ENCODE measurements around the gene SSBP4. TPM values are rescaled to one million over a fixed set of nuclear protein-coding genes. Genes with fewer than 3 reads are reported as not detected.

SSBP4 gene
- total RNA-seq, 1 donor from 2014 or later: 56.6 TPM

GRCh38 chr19:18461471-18461870 is 42.3 kb downstream of the SSBP4 start:
- Histone ChIP-seq H3K27ac (ENCODE audit: low read depth, low read length) (no peak overlapping the region), H4K20me1 (ENCODE audit: insufficient read depth, low read length) (peaks cover 94% of the 10 kb centered on the region), H3K4me3 (ENCODE audit: insufficient read depth, low read depth, low read length) (no peak overlapping the region), H3K4me2 (ENCODE audit: low read length) (no peak overlapping the region), H3K9me3 (ENCODE audit: insufficient read depth, low read depth, low read length) (peaks cover 4% of the 10 kb centered on the region), H3K4me1 (ENCODE audit: insufficient read depth, low read length) (peaks cover 43% of the 10 kb centered on the region), H2AFZ (ENCODE audit: low read depth, low read length) (no peak overlapping the region), H3K9ac (ENCODE audit: low read length) (no peak overlapping the region), H3K36me3 (ENCODE audit: insufficient read depth, low read length) (peaks cover 6% of the 10 kb centered on the region), H3K79me2 (ENCODE audit: insufficient read depth, low read length) (peaks cover 12% of the 10 kb centered on the region), H3K27me3 (ENCODE audit: insufficient read depth, low read length) (no peaks in the 10 kb centered on the region)
- no peaks in the 10 kb centered on the region for H3K9me3 Mint-ChIP-seq (ENCODE audit: unreplicated experiment)
- H3K4me3 Mint-ChIP-seq (ENCODE audit: unreplicated experiment): no peak overlapping the region
- TF ChIP-seq CTCF (IDR thresholded peaks at IDR 0.05; ENCODE audit: insufficient read depth, low read depth, low read length) (no peak), EZH2 (IDR thresholded peaks at IDR 0.05; ENCODE audit: insufficient read depth, low read length) (no peak)
- FAIRE-seq (no peak), DNase-seq (ENCODE audit: low read depth) (no peak)
- peak overlapping the region; percentile 66 for H3K27ac Mint-ChIP-seq (ENCODE audit: unreplicated experiment)
- peaks cover 7% of the 10 kb centered on the region for H3K4me1 Mint-ChIP-seq (ENCODE audit: low read depth, unreplicated experiment)
- H3K36me3 Mint-ChIP-seq (ENCODE audit: low read depth, unreplicated experiment): peaks cover 11% of the 10 kb centered on the region
- no peaks in the 10 kb centered on the region for H3K27me3 Mint-ChIP-seq (ENCODE audit: low read depth, unreplicated experiment)

DNA sequence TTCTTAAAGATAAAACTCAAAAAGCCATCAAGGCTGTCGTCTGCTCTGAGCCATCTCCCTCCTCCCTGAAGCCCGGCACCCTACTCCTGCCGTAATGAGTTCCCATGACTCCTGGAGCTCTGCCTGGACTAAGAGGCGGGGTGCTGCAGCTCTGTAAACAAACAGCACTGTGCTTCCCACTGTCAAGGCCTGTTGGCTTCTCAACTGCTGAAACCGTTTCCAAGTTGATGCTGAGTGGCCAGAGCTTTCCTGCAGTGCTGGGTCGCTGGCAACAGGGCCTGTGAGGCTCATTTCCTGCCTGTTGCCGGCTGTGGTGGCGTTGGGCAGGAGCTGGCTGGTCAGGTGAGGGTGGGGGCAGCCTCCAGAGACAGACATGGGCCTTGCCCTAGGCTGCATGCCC is 45.4 kb downstream of the SSBP4 start:
- Histone ChIP-seq H3K4me2 (ENCODE audit: low read length) (no peak overlapping the region), H2AFZ (ENCODE audit: low read depth, low read length) (no peak overlapping the region), H3K79me2 (ENCODE audit: insufficient read depth, low read length) (peaks cover 20% of the 10 kb centered on the region), H4K20me1 (ENCODE audit: insufficient read depth, low read length) (peaks cover 95% of the 10 kb centered on the region), H3K27me3 (ENCODE audit: insufficient read depth, low read length) (no peaks in the 10 kb centered on the region), H3K9ac (ENCODE audit: low read length) (no peak overlapping the region), H3K4me3 (ENCODE audit: insufficient read depth, low read depth, low read length) (no peak overlapping the region), H3K9me3 (ENCODE audit: insufficient read depth, low read depth, low read length) (no peaks in the 10 kb centered on the region), H3K36me3 (ENCODE audit: insufficient read depth, low read length) (no peaks in the 10 kb centered on the region), H3K27ac (ENCODE audit: low read depth, low read length) (no peak overlapping the region), H3K4me1 (ENCODE audit: insufficient read depth, low read length) (peaks cover 39% of the 10 kb centered on the region)
- TF ChIP-seq EZH2 (IDR thresholded peaks at IDR 0.05; ENCODE audit: insufficient read depth, low read length): no peak
- TF ChIP-seq CTCF (IDR thresholded peaks at IDR 0.05; ENCODE audit: insufficient read depth, low read depth, low read length): no peak
- Mint-ChIP-seq H3K27ac (ENCODE audit: unreplicated experiment) (no peak overlapping the region), H3K27me3 (ENCODE audit: low read depth, unreplicated experiment) (no peaks in the 10 kb centered on the region), H3K4me1 (ENCODE audit: low read depth, unreplicated experiment) (peaks cover 16% of the 10 kb centered on the region), H3K4me3 (ENCODE audit: unreplicated experiment) (no peak overlapping the region), H3K36me3 (ENCODE audit: low read depth, unreplicated experiment) (peaks cover 11% of the 10 kb centered on the region), H3K9me3 (ENCODE audit: unreplicated experiment) (no peaks in the 10 kb centered on the region)
- DNase-seq (ENCODE audit: low read depth): peak; percentile 93
- no peak for FAIRE-seq

DNA sequence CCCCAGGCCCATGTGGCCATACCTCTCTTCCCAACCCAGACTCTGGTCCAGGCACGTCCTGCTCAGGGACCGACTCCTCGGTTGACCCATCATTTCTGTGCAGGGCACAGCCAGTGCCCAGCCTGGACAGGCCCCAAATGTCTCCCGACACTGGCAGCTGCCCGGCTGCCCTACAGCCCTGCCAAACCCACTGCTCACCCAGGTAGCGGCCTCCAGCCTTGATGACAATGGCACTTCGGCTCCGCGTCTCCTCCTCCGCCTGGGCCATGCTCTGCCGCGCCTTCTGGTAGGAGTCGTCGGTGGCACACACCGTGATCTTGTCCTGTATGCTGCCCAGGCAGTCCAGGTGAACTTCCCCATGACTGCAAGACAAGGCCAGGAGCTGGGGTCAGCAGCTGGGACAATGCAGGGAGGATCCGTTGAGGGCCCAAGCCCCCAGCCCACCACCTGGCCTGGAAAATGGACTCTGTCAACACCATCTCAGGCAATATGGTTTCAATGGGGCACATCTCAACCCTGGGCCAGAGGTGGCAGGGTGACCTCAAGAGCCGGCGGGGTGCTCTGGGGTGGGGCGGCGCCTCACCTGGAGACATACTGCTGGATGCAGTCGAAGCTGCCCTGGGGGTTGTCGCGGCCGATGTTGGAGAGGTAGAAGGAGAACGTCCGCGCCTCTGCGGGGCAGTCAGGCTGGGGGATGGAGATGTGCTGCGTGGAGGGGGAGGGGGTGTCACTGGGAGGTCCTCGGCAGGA is 46.2 kb downstream of the SSBP4 start:
- peaks cover 23% of the 10 kb centered on the region for H3K79me2 ChIP-seq (ENCODE audit: insufficient read depth, low read length)
- FAIRE-seq (no peak), DNase-seq (ENCODE audit: low read depth) (no peak)
- H3K4me1 ChIP-seq (ENCODE audit: insufficient read depth, low read length): peaks cover 32% of the 10 kb centered on the region
- H3K4me1 Mint-ChIP-seq (ENCODE audit: low read depth, unreplicated experiment): peaks cover 14% of the 10 kb centered on the region
- no peak overlapping the region for H3K4me2 ChIP-seq (ENCODE audit: low read length)
- no peak overlapping the region for H3K27ac ChIP-seq (ENCODE audit: low read depth, low read length)
- TF ChIP-seq CTCF (IDR thresholded peaks at IDR 0.05; ENCODE audit: insufficient read depth, low read depth, low read length): no peak
- no peaks in the 10 kb centered on the region for H3K27me3 Mint-ChIP-seq (ENCODE audit: low read depth, unreplicated experiment)
- H3K36me3 ChIP-seq (ENCODE audit: insufficient read depth, low read length): peaks cover under 1% of the 10 kb centered on the region
- no peaks in the 10 kb centered on the region for H3K27me3 ChIP-seq (ENCODE audit: insufficient read depth, low read length)
- H3K4me3 Mint-ChIP-seq (ENCODE audit: unreplicated experiment): no peak overlapping the region
- H3K9me3 ChIP-seq (ENCODE audit: insufficient read depth, low read depth, low read length): no peaks in the 10 kb centered on the region
- H3K4me3 ChIP-seq (ENCODE audit: insufficient read depth, low read depth, low read length): no peak overlapping the region
- H4K20me1 ChIP-seq (ENCODE audit: insufficient read depth, low read length): peaks cover 97% of the 10 kb centered on the region
- H3K9ac ChIP-seq (ENCODE audit: low read length): no peak overlapping the region
- H3K36me3 Mint-ChIP-seq (ENCODE audit: low read depth, unreplicated experiment): peaks cover 9% of the 10 kb centered on the region
- no peak overlapping the region for H2AFZ ChIP-seq (ENCODE audit: low read depth, low read length)
- H3K9me3 Mint-ChIP-seq (ENCODE audit: unreplicated experiment): no peaks in the 10 kb centered on the region
- H3K27ac Mint-ChIP-seq (ENCODE audit: unreplicated experiment): no peak overlapping the region

All from astrocyte (in vitro differentiated cells and primary cell).